ENCODE data around the gene INHA. TPM values are rescaled to one million over a fixed set of nuclear protein-coding genes. Genes with fewer than 3 reads are reported as not detected.

INHA gene
- polyA plus RNA-seq, 1 of the 3 experiments (the other 2 are of a cell fraction), result 1.2 TPM

DNA sequence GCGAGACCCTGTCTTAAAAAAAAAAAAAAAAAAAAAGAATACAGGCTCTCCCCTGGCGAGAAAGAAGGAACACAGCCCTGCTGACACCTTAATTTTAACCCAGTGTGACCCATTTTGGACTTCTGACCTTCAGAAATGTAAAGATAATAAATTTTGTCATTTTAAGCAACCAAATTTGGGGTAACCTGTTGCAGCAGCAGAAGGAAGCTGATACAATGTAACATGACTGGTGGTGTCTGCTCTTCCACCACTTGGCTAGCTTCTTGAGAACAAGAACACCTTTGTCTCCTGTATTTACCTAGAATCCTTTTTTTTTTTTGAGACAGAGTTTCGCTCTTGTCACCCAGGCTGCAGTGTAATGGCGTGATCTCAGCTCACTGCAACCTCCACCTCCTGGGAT, 19.0 kb downstream of the INHA start:
- H3K9me2 ChIP-seq, result no peaks in the 10 kb centered on the region
- H3K4me1 ChIP-seq (ENCODE audit: control insufficient read depth in 1 of 2, insufficient read depth in 2 of 2, low read depth in 1 of 2, low read length in 1 of 2), result no peaks in the 10 kb centered on the region
- H3F3A ChIP-seq (replicated peaks; ENCODE audit: insufficient read depth), result no peaks in the 10 kb centered on the region
- ChIA-PET POLR2A (no interaction called here), CTCF (interaction anchor here (0.6 to 3.2 kb wide), 3 partner anchors 31 to 52 kb away, joined by 3 to 15 read pairs (median 7); no protein-coding TSS in a partner anchor)
- H3K4me3 ChIP-seq (ENCODE audit: low read depth in 2 of 2, low read length in 1 of 2), result no peak overlapping the region
- no peak overlapping the region for H3K4me2 ChIP-seq
- TF ChIP-seq NFIC (IDR thresholded peaks at IDR 0.05; ENCODE audit: borderline replicate concordance), result no peak
- no peak for TF ChIP-seq RCOR1 (IDR thresholded peaks at IDR 0.05; ENCODE audit: low read length)
- no peak for TF ChIP-seq RXRA (IDR thresholded peaks at IDR 0.05; ENCODE audit: borderline replicate concordance, low read depth)
- TF ChIP-seq, protein P1, sequence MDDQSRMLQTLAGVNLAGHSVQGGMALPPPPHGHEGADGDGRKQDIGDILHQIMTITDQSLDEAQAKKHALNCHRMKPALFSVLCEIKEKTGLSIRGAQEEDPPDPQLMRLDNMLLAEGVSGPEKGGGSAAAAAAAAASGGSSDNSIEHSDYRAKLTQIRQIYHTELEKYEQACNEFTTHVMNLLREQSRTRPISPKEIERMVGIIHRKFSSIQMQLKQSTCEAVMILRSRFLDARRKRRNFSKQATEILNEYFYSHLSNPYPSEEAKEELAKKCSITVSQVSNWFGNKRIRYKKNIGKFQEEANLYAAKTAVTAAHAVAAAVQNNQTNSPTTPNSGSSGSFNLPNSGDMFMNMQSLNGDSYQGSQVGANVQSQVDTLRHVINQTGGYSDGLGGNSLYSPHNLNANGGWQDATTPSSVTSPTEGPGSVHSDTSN (IDR thresholded peaks at IDR 0.05), result no peak
- no peak for TF ChIP-seq GATA2 (CRISPR knock-in tag; IDR thresholded peaks at IDR 0.05)
- TF ChIP-seq, protein P2, sequence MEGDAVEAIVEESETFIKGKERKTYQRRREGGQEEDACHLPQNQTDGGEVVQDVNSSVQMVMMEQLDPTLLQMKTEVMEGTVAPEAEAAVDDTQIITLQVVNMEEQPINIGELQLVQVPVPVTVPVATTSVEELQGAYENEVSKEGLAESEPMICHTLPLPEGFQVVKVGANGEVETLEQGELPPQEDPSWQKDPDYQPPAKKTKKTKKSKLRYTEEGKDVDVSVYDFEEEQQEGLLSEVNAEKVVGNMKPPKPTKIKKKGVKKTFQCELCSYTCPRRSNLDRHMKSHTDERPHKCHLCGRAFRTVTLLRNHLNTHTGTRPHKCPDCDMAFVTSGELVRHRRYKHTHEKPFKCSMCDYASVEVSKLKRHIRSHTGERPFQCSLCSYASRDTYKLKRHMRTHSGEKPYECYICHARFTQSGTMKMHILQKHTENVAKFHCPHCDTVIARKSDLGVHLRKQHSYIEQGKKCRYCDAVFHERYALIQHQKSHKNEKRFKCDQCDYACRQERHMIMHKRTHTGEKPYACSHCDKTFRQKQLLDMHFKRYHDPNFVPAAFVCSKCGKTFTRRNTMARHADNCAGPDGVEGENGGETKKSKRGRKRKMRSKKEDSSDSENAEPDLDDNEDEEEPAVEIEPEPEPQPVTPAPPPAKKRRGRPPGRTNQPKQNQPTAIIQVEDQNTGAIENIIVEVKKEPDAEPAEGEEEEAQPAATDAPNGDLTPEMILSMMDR (IDR thresholded peaks at IDR 0.05), result no peak
- TF ChIP-seq GABPA (IDR thresholded peaks at IDR 0.05; ENCODE audit: low read depth), result no peak
- TF ChIP-seq, protein P3, sequence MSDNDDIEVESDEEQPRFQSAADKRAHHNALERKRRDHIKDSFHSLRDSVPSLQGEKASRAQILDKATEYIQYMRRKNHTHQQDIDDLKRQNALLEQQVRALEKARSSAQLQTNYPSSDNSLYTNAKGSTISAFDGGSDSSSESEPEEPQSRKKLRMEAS (IDR thresholded peaks at IDR 0.05; ENCODE audit: low read depth), result no peak
- TF ChIP-seq FOSL2 (IDR thresholded peaks at IDR 0.05; ENCODE audit: borderline replicate concordance, low read depth), result no peak
- TF ChIP-seq NRF1 (IDR thresholded peaks at IDR 0.05; ENCODE audit: low read depth, low read length), result no peak
- TF ChIP-seq MXI1 (IDR thresholded peaks at IDR 0.05; ENCODE audit: low read depth, low read length), result no peak
- TF ChIP-seq JUND (IDR thresholded peaks at IDR 0.05), result no peak
- TF ChIP-seq FOXM1 (IDR thresholded peaks at IDR 0.05; ENCODE audit: low read depth), result no peak
- TF ChIP-seq, protein P4, sequence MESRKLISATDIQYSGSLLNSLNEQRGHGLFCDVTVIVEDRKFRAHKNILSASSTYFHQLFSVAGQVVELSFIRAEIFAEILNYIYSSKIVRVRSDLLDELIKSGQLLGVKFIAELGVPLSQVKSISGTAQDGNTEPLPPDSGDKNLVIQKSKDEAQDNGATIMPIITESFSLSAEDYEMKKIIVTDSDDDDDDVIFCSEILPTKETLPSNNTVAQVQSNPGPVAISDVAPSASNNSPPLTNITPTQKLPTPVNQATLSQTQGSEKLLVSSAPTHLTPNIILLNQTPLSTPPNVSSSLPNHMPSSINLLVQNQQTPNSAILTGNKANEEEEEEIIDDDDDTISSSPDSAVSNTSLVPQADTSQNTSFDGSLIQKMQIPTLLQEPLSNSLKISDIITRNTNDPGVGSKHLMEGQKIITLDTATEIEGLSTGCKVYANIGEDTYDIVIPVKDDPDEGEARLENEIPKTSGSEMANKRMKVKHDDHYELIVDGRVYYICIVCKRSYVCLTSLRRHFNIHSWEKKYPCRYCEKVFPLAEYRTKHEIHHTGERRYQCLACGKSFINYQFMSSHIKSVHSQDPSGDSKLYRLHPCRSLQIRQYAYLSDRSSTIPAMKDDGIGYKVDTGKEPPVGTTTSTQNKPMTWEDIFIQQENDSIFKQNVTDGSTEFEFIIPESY (IDR thresholded peaks at IDR 0.05; ENCODE audit: borderline replicate concordance, low read depth), result no peak
- TF ChIP-seq ELF1 (IDR thresholded peaks at IDR 0.05), result no peak
- no peak for TF ChIP-seq EZH2phosphoT487 (IDR thresholded peaks at IDR 0.05; ENCODE audit: borderline replicate concordance, low read depth)
- WGBS (ENCODE audit: low lambda C conversion rate), result 38% methylated on average over 4 of the region's 4 CpGs
- H4K20me1 ChIP-seq (ENCODE audit: insufficient read depth), result no peaks in the 10 kb centered on the region
- no peak for DNase-seq
- H3K27me3 ChIP-seq (ENCODE audit: insufficient read depth), result no peaks in the 10 kb centered on the region; the same call in 1 of the 2 replicates
- no peaks in the 10 kb centered on the region for H3K79me2 ChIP-seq (ENCODE audit: insufficient read depth)
- H3K9ac ChIP-seq, result no peak overlapping the region
- H3K27ac ChIP-seq (ENCODE audit: low read depth in 2 of 2, low read length in 1 of 2), result no peak overlapping the region
- no peak overlapping the region for H2AFZ ChIP-seq (ENCODE audit: low read depth)
- no peaks in the 10 kb centered on the region for H3K9me3 ChIP-seq
- no peaks in the 10 kb centered on the region for H3K36me3 ChIP-seq (replicated peaks in 1 of 2; ENCODE audit: control insufficient read depth in 1 of 2, insufficient read depth in 2 of 2, low read length in 1 of 2)
